ENCODE results near the gene PISD. TPM values are rescaled to one million over a fixed set of nuclear protein-coding genes. Genes with fewer than 3 reads are reported as not detected.

PISD gene
- total and polyA plus RNA-seq, 9 of the 15 experiments (the other 6 are each of a cell fraction or from before 2014, with no cell fraction given): 24.5 to 65.9 (median 36.6) TPM

DNA sequence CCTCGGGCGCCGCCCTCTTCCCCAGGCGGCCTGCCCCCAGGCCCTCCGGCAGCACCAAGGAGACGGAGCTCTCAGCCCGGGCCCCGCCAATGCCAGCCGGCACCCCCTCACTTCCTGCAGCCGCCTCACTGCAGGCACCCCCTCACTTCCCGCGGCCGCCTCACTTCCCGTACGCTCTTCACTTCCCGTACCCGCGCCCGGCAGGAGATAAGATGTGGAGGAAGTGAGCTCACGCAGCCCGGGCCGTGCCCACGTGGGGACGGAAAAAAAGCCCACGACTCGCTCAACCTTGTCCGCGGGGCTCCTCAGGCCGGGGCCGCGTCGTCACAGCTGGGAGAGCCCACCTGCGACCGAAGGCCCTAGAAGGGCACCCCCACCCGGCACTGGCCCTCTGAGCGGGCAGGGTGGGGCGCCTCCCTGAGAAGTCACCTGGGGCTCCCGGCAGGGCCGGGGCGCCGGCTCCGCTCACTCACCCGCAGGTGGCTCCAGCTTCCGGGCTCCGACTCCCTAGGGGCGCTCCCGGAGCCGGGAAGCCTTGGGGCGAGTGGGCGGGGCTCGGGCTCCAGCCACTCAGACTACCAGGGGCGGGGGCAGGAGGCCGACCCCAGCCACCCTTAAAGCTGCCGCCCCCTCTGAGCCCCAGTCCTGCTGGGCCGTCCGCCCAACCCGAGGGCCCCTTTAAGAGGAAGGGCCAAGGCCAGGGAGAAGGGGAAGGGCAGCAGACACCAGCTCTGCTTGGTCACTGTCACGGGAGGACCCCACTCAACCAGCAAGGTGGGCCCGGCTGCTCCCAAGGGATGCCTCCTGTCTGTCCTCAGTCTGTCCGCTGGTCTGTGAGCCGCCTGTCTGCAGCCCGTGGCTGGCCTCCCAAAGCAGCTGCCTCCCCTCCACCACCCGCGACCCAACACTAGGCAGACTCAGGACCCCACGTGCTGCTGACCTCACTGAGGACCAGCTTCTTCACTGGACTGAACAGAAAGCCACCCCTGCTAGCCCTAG lies 31.4 kb downstream of the PISD start (continued):
- TF ChIP-seq, protein P1, sequence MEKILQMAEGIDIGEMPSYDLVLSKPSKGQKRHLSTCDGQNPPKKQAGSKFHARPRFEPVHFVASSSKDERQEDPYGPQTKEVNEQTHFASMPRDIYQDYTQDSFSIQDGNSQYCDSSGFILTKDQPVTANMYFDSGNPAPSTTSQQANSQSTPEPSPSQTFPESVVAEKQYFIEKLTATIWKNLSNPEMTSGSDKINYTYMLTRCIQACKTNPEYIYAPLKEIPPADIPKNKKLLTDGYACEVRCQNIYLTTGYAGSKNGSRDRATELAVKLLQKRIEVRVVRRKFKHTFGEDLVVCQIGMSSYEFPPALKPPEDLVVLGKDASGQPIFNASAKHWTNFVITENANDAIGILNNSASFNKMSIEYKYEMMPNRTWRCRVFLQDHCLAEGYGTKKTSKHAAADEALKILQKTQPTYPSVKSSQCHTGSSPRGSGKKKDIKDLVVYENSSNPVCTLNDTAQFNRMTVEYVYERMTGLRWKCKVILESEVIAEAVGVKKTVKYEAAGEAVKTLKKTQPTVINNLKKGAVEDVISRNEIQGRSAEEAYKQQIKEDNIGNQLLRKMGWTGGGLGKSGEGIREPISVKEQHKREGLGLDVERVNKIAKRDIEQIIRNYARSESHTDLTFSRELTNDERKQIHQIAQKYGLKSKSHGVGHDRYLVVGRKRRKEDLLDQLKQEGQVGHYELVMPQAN (IDR thresholded peaks at IDR 0.05; ENCODE audit: borderline replicate concordance): peak; percentile 93
- TF ChIP-seq, protein P2, sequence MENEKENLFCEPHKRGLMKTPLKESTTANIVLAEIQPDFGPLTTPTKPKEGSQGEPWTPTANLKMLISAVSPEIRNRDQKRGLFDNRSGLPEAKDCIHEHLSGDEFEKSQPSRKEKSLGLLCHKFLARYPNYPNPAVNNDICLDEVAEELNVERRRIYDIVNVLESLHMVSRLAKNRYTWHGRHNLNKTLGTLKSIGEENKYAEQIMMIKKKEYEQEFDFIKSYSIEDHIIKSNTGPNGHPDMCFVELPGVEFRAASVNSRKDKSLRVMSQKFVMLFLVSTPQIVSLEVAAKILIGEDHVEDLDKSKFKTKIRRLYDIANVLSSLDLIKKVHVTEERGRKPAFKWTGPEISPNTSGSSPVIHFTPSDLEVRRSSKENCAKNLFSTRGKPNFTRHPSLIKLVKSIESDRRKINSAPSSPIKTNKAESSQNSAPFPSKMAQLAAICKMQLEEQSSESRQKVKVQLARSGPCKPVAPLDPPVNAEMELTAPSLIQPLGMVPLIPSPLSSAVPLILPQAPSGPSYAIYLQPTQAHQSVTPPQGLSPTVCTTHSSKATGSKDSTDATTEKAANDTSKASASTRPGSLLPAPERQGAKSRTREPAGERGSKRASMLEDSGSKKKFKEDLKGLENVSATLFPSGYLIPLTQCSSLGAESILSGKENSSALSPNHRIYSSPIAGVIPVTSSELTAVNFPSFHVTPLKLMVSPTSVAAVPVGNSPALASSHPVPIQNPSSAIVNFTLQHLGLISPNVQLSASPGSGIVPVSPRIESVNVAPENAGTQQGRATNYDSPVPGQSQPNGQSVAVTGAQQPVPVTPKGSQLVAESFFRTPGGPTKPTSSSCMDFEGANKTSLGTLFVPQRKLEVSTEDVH (IDR thresholded peaks at IDR 0.05; ENCODE audit: low read depth, partially characterized antibody): peak; percentile 64
- TF ChIP-seq ERF (CRISPR knock-in tag; IDR thresholded peaks at IDR 0.05): no peak
- TF ChIP-seq, protein P3, sequence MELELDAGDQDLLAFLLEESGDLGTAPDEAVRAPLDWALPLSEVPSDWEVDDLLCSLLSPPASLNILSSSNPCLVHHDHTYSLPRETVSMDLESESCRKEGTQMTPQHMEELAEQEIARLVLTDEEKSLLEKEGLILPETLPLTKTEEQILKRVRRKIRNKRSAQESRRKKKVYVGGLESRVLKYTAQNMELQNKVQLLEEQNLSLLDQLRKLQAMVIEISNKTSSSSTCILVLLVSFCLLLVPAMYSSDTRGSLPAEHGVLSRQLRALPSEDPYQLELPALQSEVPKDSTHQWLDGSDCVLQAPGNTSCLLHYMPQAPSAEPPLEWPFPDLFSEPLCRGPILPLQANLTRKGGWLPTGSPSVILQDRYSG (tag; conservative IDR thresholded peaks at IDR 0.05; ENCODE audit: low read depth): no peak
- TF ChIP-seq, protein P4, sequence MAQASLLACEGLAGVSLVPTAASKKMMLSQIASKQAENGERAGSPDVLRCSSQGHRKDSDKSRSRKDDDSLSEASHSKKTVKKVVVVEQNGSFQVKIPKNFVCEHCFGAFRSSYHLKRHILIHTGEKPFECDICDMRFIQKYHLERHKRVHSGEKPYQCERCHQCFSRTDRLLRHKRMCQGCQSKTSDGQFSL (CRISPR knock-in tag; IDR thresholded peaks at IDR 0.05): peak; percentile 75
- TF ChIP-seq, protein P4 (tag; IDR thresholded peaks at IDR 0.05): peak in 1 of 2 experiments; percentile 70; a peak in 1 of 4 replicates
- TF ChIP-seq POLR2AphosphoS5 (IDR thresholded peaks at IDR 0.05; ENCODE audit: control insufficient read depth, insufficient read depth, low read depth, low read length): peak; percentile 38; the same call in 1 of the 2 replicates
- TF ChIP-seq CHD2 (IDR thresholded peaks at IDR 0.05; ENCODE audit: low read depth, low read length): peak; percentile 69; the same call in 1 of the 2 replicates
- TF ChIP-seq JUN (IDR thresholded peaks at IDR 0.05; ENCODE audit: borderline replicate concordance, low read depth, low read length): no peak; the same call in 1 of the 2 replicates
- no peak for TF ChIP-seq JUN (CRISPR knock-in tag; IDR thresholded peaks at IDR 0.05; ENCODE audit: borderline replicate concordance)
- TF ChIP-seq RNF2 (IDR thresholded peaks at IDR 0.05): 0 out of 2 replicates have a peak, but pooled peaks have one; percentile 8
- TF ChIP-seq, protein P5, sequence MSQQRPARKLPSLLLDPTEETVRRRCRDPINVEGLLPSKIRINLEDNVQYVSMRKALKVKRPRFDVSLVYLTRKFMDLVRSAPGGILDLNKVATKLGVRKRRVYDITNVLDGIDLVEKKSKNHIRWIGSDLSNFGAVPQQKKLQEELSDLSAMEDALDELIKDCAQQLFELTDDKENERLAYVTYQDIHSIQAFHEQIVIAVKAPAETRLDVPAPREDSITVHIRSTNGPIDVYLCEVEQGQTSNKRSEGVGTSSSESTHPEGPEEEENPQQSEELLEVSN (IDR thresholded peaks at IDR 0.05; ENCODE audit: borderline replicate concordance in 1 of 2, extremely low read depth in 1 of 2, insufficient read depth in 1 of 2, insufficient read length in 1 of 2, low read depth in 1 of 2, low read length in 1 of 2, poor library complexity in 1 of 2, severe bottlenecking in 1 of 2): peak; percentile 23 to 49
- no peak for TF ChIP-seq YY1 (IDR thresholded peaks at IDR 0.05; ENCODE audit: borderline replicate concordance in 1 of 3, control insufficient read depth in 1 of 3, extremely low read depth in 1 of 3, insufficient read depth in 3 of 3, insufficient read length in 1 of 3, insufficient replicate concordance in 2 of 3, low read depth in 1 of 3, low read length in 2 of 3)
